ENCODE results near the gene CHRM1. TPM values are rescaled to one million over a fixed set of nuclear protein-coding genes. Genes with fewer than 3 reads are reported as not detected.
"Not testable (repeated sequence)": the region's sequence is repeated elsewhere in the genome, so short reads cannot be mapped to it uniquely, and the experiment has no call there.

Gene CHRM1
- total RNA-seq, 1 donor from 2014 or later: not detected

GRCh38 chr11:62859281-62859703 is 61.9 kb downstream of the CHRM1 start:
- Mint-ChIP-seq H3K4me1 (peaks cover 55% of the 10 kb centered on the region), H3K36me3 (ENCODE audit: low read depth) (peaks cover 29% of the 10 kb centered on the region), H3K27ac (peak overlapping the region; percentile 58)
- H3K4me3 Mint-ChIP-seq; intact Hi-C loops (cut with micrococcal nuclease); H3K9me3 Mint-ChIP-seq; H3K27me3 Mint-ChIP-seq; DNase-seq: not testable (repeated sequence)

Other genes with a start within 250 kb of the CHRM1 start
- 8.6 and 9.4 TPM in 2 replicates for gene UQCC3, start 249.7 kb downstream of the CHRM1 start, total RNA-seq
- gene LBHD1, start 249.1 kb downstream of the CHRM1 start, total RNA-seq: 21.5 and 23.0 TPM in 2 replicates
- 118 and 121 TPM in 2 replicates for gene UBXN1, start 242.3 kb downstream of the CHRM1 start, total RNA-seq
- gene LRRN4CL, start 231.8 kb downstream of the CHRM1 start, total RNA-seq: 0.16 and 0.17 TPM in 2 replicates
- gene BSCL2, start 213.9 kb downstream of the CHRM1 start, total RNA-seq: 29.6 and 32.4 TPM in 2 replicates
- gene GNG3, start 213.7 kb downstream of the CHRM1 start, total RNA-seq: 0.24 TPM in 1 of 2 replicates, not detected in the other
- gene HNRNPUL2, start 193.9 kb downstream of the CHRM1 start, total RNA-seq: 60.5 and 60.6 TPM in 2 replicates
- 32.7 and 33.3 TPM in 2 replicates for gene TTC9C, start 192.9 kb downstream of the CHRM1 start, total RNA-seq
- 7.5 and 11.1 TPM in 2 replicates for gene ZBTB3, start 167.2 kb downstream of the CHRM1 start, total RNA-seq
- gene POLR2G, start 159.8 kb downstream of the CHRM1 start, total RNA-seq: 138 and 155 TPM in 2 replicates
- gene TAF6L, start 150.0 kb downstream of the CHRM1 start, total RNA-seq: 20.1 and 20.2 TPM in 2 replicates
- gene TMEM179B, start 134.0 kb downstream of the CHRM1 start, total RNA-seq: 32.9 and 36.3 TPM in 2 replicates
- gene TMEM223, start 129.4 kb downstream of the CHRM1 start, total RNA-seq: 15.0 and 16.5 TPM in 2 replicates
- 133 and 147 TPM in 2 replicates for gene NXF1, start 115.9 kb downstream of the CHRM1 start, total RNA-seq
- 28.1 and 33.5 TPM in 2 replicates for gene STX5, start 89.3 kb downstream of the CHRM1 start, total RNA-seq
- 0.79 and 2.0 TPM in 2 replicates for gene TEX54, start 88.5 kb downstream of the CHRM1 start, total RNA-seq
- gene WDR74, start 81.8 kb downstream of the CHRM1 start, total RNA-seq: 145 and 153 TPM in 2 replicates
- gene SLC3A2, start 40.5 kb downstream of the CHRM1 start, total RNA-seq: 364 and 379 TPM in 2 replicates
- gene SLC22A6, start 63.6 kb upstream of the CHRM1 start, total RNA-seq: not detected in 2 replicates
- not detected in 2 replicates for gene SLC22A8, start 94.5 kb upstream of the CHRM1 start, total RNA-seq
- not detected in 2 replicates for gene SLC22A24, start 222.9 kb upstream of the CHRM1 start, total RNA-seq